Mucosa of descending colon (tissue), 3 donors: ENCODE measurements around the gene GYG1. TPM values are rescaled to one million over a fixed set of nuclear protein-coding genes. Genes with fewer than 3 reads are reported as not detected.
A peak's percentile ranks its signal among the peaks of the same experiment; 100 is the strongest.

ENCODE experiments used
- ATAC-seq: fragments of 200-7000 bp; cut with Tn5 transposase; one replicate; pipeline ENCODE4 v1.9.1; 2020; ENCODE audit warnings: mild to moderate bottlenecking, moderate library complexity
- DNase-seq, 3 donors: peaks; one replicate each; pipeline ENCODE4 v3.0.0-alpha.2; 2020
- H3K36me3 ChIP-seq: fragments of 200-600 bp; one replicate; pipeline ENCODE4 v1.8.0; 2021; ENCODE audit warnings: low read depth, mild to moderate bottlenecking
- H3K4me1 ChIP-seq: fragments of 200-600 bp; one replicate; pipeline ENCODE4 v1.8.0; 2021; ENCODE audit warnings: low read depth, mild to moderate bottlenecking
- H3K4me3 ChIP-seq: fragments of 200-600 bp; one replicate; pipeline ENCODE4 v1.8.0; 2021; ENCODE audit warnings: mild to moderate bottlenecking
- H3K9me3 ChIP-seq: fragments of 200-600 bp; one replicate; pipeline ENCODE4 v1.8.0; 2021; ENCODE audit warnings: mild to moderate bottlenecking
- CTCF ChIP-seq: fragments of 200-600 bp; IDR thresholded peaks from one replicate; pipeline ENCODE4 v1.8.0; 2022; ENCODE audit warnings: antibody characterized with exemption, mild to moderate bottlenecking
- intact Hi-C, 2 donors: fragments of 100-400 bp; cut with DNase I in 1 of 2; cut with micrococcal nuclease in 1 of 2; formaldehyde crosslinking; loops; one replicate each; pipeline versions ENCODE4 v1.11.0 to v1.11.1; 2022; cut with DNase I, micrococcal nuclease
- total RNA-seq, 3 donors: library from RNA; stranded (reverse); fragmentation: NEBNext Ultra II Directional in 2 of 3; extraction: Animal tissue kit (Norgen Biotek cat#: 25700) in 2 of 3; gene quantifications; one replicate each; pipeline versions ENCODE4 v1.2.1 to v1.2.4, GENCODE V29; 2021 to 2023
- donor health status: DM: no; HTN: no; CAD: no; lungs with moderate emphysema.
- donor health status: DM: no; HTN: no; CAD: no.
- donor health status: DM: no; HTN: yes; CAD: no.

The GYG1 gene
- total RNA-seq, 3 donors from 2014 or later: 16.6 to 132 (median 26.1) TPM

GRCh38 chr3:149004622-149005021 is 13.3 kb downstream of the GYG1 start:
- Histone ChIP-seq H3K4me1 (no peaks in the 10 kb centered on the region), H3K36me3 (no peaks in the 10 kb centered on the region), H3K4me3 (no peak overlapping the region), H3K9me3 (no peaks in the 10 kb centered on the region)
- no peak for DNase-seq
- ATAC-seq: no peak
- intact Hi-C loops: no loop called here
- no peak for TF ChIP-seq CTCF

- intact Hi-C loops: no loop called here
- no peak for DNase-seq
- no peaks in the 10 kb centered on the region for H3K36me3 ChIP-seq
- no peaks in the 10 kb centered on the region for H3K9me3 ChIP-seq
- no peak overlapping the region for H3K4me3 ChIP-seq
- ATAC-seq: no peak
- no peaks in the 10 kb centered on the region for H3K4me1 ChIP-seq
- TF ChIP-seq CTCF: no peak
Observed at GRCh38 chr3:149005416-149005815, 14.1 kb downstream of the GYG1 start.

GRCh38 chr3:149007567-149008257 is 16.4 kb downstream of the GYG1 start:
- no peaks in the 10 kb centered on the region for H3K36me3 ChIP-seq
- intact Hi-C loops: no loop called here
- no peaks in the 10 kb centered on the region for H3K4me1 ChIP-seq
- ATAC-seq (no peak), DNase-seq (no peak)
- H3K4me3 ChIP-seq: no peak overlapping the region
- H3K9me3 ChIP-seq: no peaks in the 10 kb centered on the region
- TF ChIP-seq CTCF: no peak

GRCh38 chr3:149009732-149010131 is 18.4 kb downstream of the GYG1 start:
- DNase-seq (peak in 1 of 3 donors; percentile 35), ATAC-seq (peak; percentile 80)
- intact Hi-C loops: no loop called here
- H3K36me3 ChIP-seq: no peaks in the 10 kb centered on the region
- H3K4me1 ChIP-seq: no peaks in the 10 kb centered on the region
- H3K9me3 ChIP-seq: no peaks in the 10 kb centered on the region
- TF ChIP-seq CTCF: no peak
- no peak overlapping the region for H3K4me3 ChIP-seq

GRCh38 chr3:149010504-149010951 is 19.2 kb downstream of the GYG1 start:
- ATAC-seq: no peak
- Histone ChIP-seq H3K9me3 (no peaks in the 10 kb centered on the region), H3K36me3 (no peaks in the 10 kb centered on the region), H3K4me1 (no peaks in the 10 kb centered on the region), H3K4me3 (no peak overlapping the region)
- TF ChIP-seq CTCF: no peak
- no peak for DNase-seq
- intact Hi-C loops: no loop called here
